Trophoblast cell (in vitro differentiated cells and primary cell): ENCODE measurements around the gene ACYP2.
"Not testable (repeated sequence)": the region's sequence is repeated elsewhere in the genome, so short reads cannot be mapped to it uniquely, and the experiment has no call there.

Experiments
- DNase-seq, 2 donors: peaks; one replicate each; pipeline ENCODE4 v3.0.0-alpha.2; 2016
- H2AFZ ChIP-seq: 2 replicates; pipeline ENCODE4 v1.6.1; 2013; ENCODE audit warnings: low read length, moderate library complexity, mild to moderate bottlenecking; ENCODE audit not compliant: insufficient read depth, poor library complexity
- H2AK5ac ChIP-seq: 2 replicates; pipeline ENCODE4 v1.6.1; 2013; ENCODE audit warnings: mild to moderate bottlenecking, low read length
- H2BK120ac ChIP-seq: 2 replicates; pipeline ENCODE4 v1.6.1; 2013; ENCODE audit warnings: low read length, mild to moderate bottlenecking, moderate library complexity; ENCODE audit not compliant: insufficient read depth, poor library complexity
- H2BK12ac ChIP-seq: 2 replicates; pipeline ENCODE4 v1.6.1; 2013; ENCODE audit warnings: mild to moderate bottlenecking, low read length, moderate library complexity
- H2BK5ac ChIP-seq: 2 replicates; pipeline ENCODE4 v1.6.1; 2013; ENCODE audit warnings: low read length, low read depth, moderate library complexity, mild to moderate bottlenecking; ENCODE audit not compliant: poor library complexity
- H3K14ac ChIP-seq: 2 replicates; pipeline ENCODE4 v1.6.1; 2013; ENCODE audit warnings: mild to moderate bottlenecking, low read length
- H3K18ac ChIP-seq: 2 replicates; pipeline ENCODE4 v1.6.1; 2013; ENCODE audit warnings: mild to moderate bottlenecking, low read length
- H3K23ac ChIP-seq: 2 replicates; pipeline ENCODE4 v1.6.1; 2013; ENCODE audit warnings: low read length
- H3K27ac ChIP-seq: 2 replicates; pipeline ENCODE4 v1.5.1; 2013; ENCODE audit warnings: low read depth, mild to moderate bottlenecking, inconsistent platforms, low read length, moderate library complexity
- H3K27me3 ChIP-seq: 2 replicates; pipeline ENCODE4 v1.6.1; 2013; ENCODE audit warnings: inconsistent platforms, mild to moderate bottlenecking, low read length, moderate library complexity; ENCODE audit not compliant: insufficient read depth
- H3K36me3 ChIP-seq, 2 experiments: 1 replicate in 1 of 2; 2 replicates in 1 of 2; pipeline ENCODE4 v1.6.1; 2013; ENCODE audit warnings: low read length in 2 of 2, mild to moderate bottlenecking in 2 of 2, moderate library complexity in 1 of 2; ENCODE audit not compliant: insufficient read depth in 2 of 2, control insufficient read depth in 1 of 2
- H3K4ac ChIP-seq: 2 replicates; pipeline ENCODE4 v1.6.1; 2013; ENCODE audit warnings: low read depth, mild to moderate bottlenecking, low read length, moderate library complexity
- H3K4me1 ChIP-seq, 2 experiments: 1 replicate in 1 of 2; 2 replicates in 1 of 2; pipeline ENCODE4 v1.6.1; 2013; ENCODE audit warnings: low read length in 2 of 2, mild to moderate bottlenecking in 2 of 2, moderate library complexity in 1 of 2; ENCODE audit not compliant: insufficient read depth in 2 of 2, control insufficient read depth in 1 of 2
- H3K4me2 ChIP-seq: 2 replicates; pipeline ENCODE4 v1.6.1; 2013; ENCODE audit warnings: inconsistent platforms, mild to moderate bottlenecking, low read length, moderate library complexity
- H3K4me3 ChIP-seq: 2 replicates; pipeline ENCODE4 v1.5.1; 2013; ENCODE audit warnings: mild to moderate bottlenecking, low read depth, low read length, inconsistent platforms
- H3K79me1 ChIP-seq: one replicate; pipeline ENCODE4 v1.6.1; 2013; ENCODE audit warnings: low read length
- H3K79me2 ChIP-seq: 2 replicates; pipeline ENCODE4 v1.6.1; 2013; ENCODE audit warnings: low read length, mild to moderate bottlenecking; ENCODE audit not compliant: control insufficient read depth, insufficient read depth, poor library complexity
- H3K9ac ChIP-seq: 2 replicates; pipeline ENCODE4 v1.6.1; 2013; ENCODE audit warnings: mild to moderate bottlenecking, low read length
- H3K9me3 ChIP-seq: 2 replicates; pipeline ENCODE4 v1.6.1; 2013; ENCODE audit warnings: low read depth, mild to moderate bottlenecking, control low read depth, inconsistent platforms, low read length; ENCODE audit not compliant: insufficient read depth
- H4K12ac ChIP-seq: 2 replicates; pipeline ENCODE4 v1.6.1; 2013; ENCODE audit warnings: low read depth, mild to moderate bottlenecking, low read length, moderate library complexity
- H4K8ac ChIP-seq: 2 replicates; pipeline ENCODE4 v1.6.1; 2013; ENCODE audit warnings: low read depth, mild to moderate bottlenecking, low read length, moderate library complexity
- H4K91ac ChIP-seq: one replicate; pipeline ENCODE4 v1.6.1; 2013; ENCODE audit warnings: low read depth, mild to moderate bottlenecking, low read length, moderate library complexity
- WGBS: extraction: QIAGEN DNeasy Blood & Tissue Kit; methylation state at CpG from one replicate; pipeline ENCODE4 v1.1.7; 2013; ENCODE audit warnings: missing lambda C conversion rate; ENCODE audit not compliant: insufficient read length, insufficient coverage; ENCODE audit errors: extremely low coverage; 5-methylcytosine and 5-hydroxymethylcytosine counted together

Gene ACYP2

GRCh38 chr2:54127174-54127573, 11.8 kb downstream of the ACYP2 start:
- not testable (repeated sequence) for DNase-seq, H3K79me1 ChIP-seq, H2BK120ac ChIP-seq, H2BK12ac ChIP-seq, H3K79me2 ChIP-seq, H3K9me3 ChIP-seq, H4K8ac ChIP-seq, H3K4me1 ChIP-seq, H2AFZ ChIP-seq, H2BK5ac ChIP-seq, H3K14ac ChIP-seq, H3K23ac ChIP-seq, H4K91ac ChIP-seq, H3K4ac ChIP-seq, H2AK5ac ChIP-seq, H3K27me3 ChIP-seq, H3K4me3 ChIP-seq, H3K18ac ChIP-seq, H3K9ac ChIP-seq, H3K27ac ChIP-seq, H3K4me2 ChIP-seq, H4K12ac ChIP-seq, H3K36me3 ChIP-seq
- WGBS: no CpG with 5 or more reads among the region's 2 CpGs

- Histone ChIP-seq H3K4ac (no peak overlapping the region), H2BK120ac (no peak overlapping the region), H4K8ac (no peak overlapping the region), H2BK12ac (no peak overlapping the region), H3K9me3 (no peaks in the 10 kb centered on the region), H3K4me3 (no peak overlapping the region), H2AK5ac (no peak overlapping the region), H3K23ac (no peak overlapping the region), H3K9ac (no peak overlapping the region), H3K36me3 (no peaks in the 10 kb centered on the region), H2BK5ac (no peak overlapping the region), H3K18ac (no peak overlapping the region), H3K27ac (no peak overlapping the region), H3K14ac (no peak overlapping the region), H3K4me2 (no peak overlapping the region), H4K12ac (no peak overlapping the region), H3K79me2 (no peaks in the 10 kb centered on the region), H3K27me3 (no peaks in the 10 kb centered on the region), H3K4me1 (no peaks in the 10 kb centered on the region), H3K79me1 (no peaks in the 10 kb centered on the region), H4K91ac (no peak overlapping the region), H2AFZ (no peak overlapping the region)
- DNase-seq: no peak
- no CpG with 5 or more reads among the region's 4 CpGs for WGBS
These were observed 17.6 kb downstream of the ACYP2 start for GRCh38 chr2:54133056-54133455.

GRCh38 chr2:54139210-54139609, 23.8 kb downstream of the ACYP2 start:
- Histone ChIP-seq H3K4me3 (no peak overlapping the region), H3K4me2 (no peak overlapping the region), H3K79me2 (no peaks in the 10 kb centered on the region), H2BK5ac (no peak overlapping the region), H3K18ac (no peak overlapping the region), H3K4me1 (no peaks in the 10 kb centered on the region), H3K27me3 (no peaks in the 10 kb centered on the region), H3K79me1 (no peaks in the 10 kb centered on the region), H3K9ac (no peak overlapping the region), H2AK5ac (no peak overlapping the region), H4K91ac (no peak overlapping the region), H3K14ac (no peak overlapping the region), H3K27ac (no peak overlapping the region), H4K8ac (no peak overlapping the region), H3K4ac (no peak overlapping the region), H3K23ac (no peak overlapping the region), H2AFZ (no peak overlapping the region), H4K12ac (no peak overlapping the region), H2BK12ac (no peak overlapping the region), H2BK120ac (no peak overlapping the region), H3K36me3 (no peaks in the 10 kb centered on the region), H3K9me3 (no peaks in the 10 kb centered on the region)
- WGBS: no CpG with 5 or more reads among the region's 4 CpGs
- DNase-seq: no peak

GRCh38 chr2:54143780-54144179, 28.4 kb downstream of the ACYP2 start:
- no peak overlapping the region for H2AK5ac ChIP-seq
- no peaks in the 10 kb centered on the region for H3K79me2 ChIP-seq
- no peak overlapping the region for H2BK120ac ChIP-seq
- H4K8ac ChIP-seq: no peak overlapping the region
- no peak overlapping the region for H3K27ac ChIP-seq
- no peak overlapping the region for H2BK12ac ChIP-seq
- no peak overlapping the region for H3K14ac ChIP-seq
- no peaks in the 10 kb centered on the region for H3K79me1 ChIP-seq
- H3K4me3 ChIP-seq: no peak overlapping the region
- no peaks in the 10 kb centered on the region for H3K4me1 ChIP-seq
- H3K27me3 ChIP-seq: no peaks in the 10 kb centered on the region
- no peak overlapping the region for H3K18ac ChIP-seq
- H2AFZ ChIP-seq: no peak overlapping the region
- DNase-seq: no peak
- no peak overlapping the region for H3K4ac ChIP-seq
- H3K9me3 ChIP-seq: no peaks in the 10 kb centered on the region
- no peak overlapping the region for H2BK5ac ChIP-seq
- no peak overlapping the region for H4K91ac ChIP-seq
- H3K23ac ChIP-seq: no peak overlapping the region
- no peak overlapping the region for H3K9ac ChIP-seq
- no peak overlapping the region for H4K12ac ChIP-seq
- H3K36me3 ChIP-seq: no peaks in the 10 kb centered on the region
- no peak overlapping the region for H3K4me2 ChIP-seq
- no CpG with 5 or more reads among the region's 2 CpGs for WGBS
